RWPE2 (cell line): ENCODE measurements around the gene TM7SF3.

Experiments used
- ATAC-seq: fragments of 200-7000 bp; cut with Tn5 transposase; 3 replicates; pipeline ENCODE4 v1.9.1; 2021; ENCODE audit warnings: low read depth
- DNase-seq: peaks from one replicate; pipeline ENCODE4 v3.0.0-alpha.2; 2020; ENCODE audit warnings: low spot score
- H3K27ac ChIP-seq: fragments of 450-650 bp; 2 replicates; pipeline ENCODE4 v1.5.1; 2017; ENCODE audit warnings: mild to moderate bottlenecking; ENCODE audit not compliant: poor library complexity, severe bottlenecking
- H3K27me3 ChIP-seq: fragments of 250-450 bp; sonication (Bioruptor Pico); 2 replicates; pipeline ENCODE4 v1.5.1; 2021; ENCODE audit warnings: mild to moderate bottlenecking, moderate library complexity; ENCODE audit not compliant: insufficient read depth, poor library complexity, severe bottlenecking
- H3K36me3 ChIP-seq: fragments of 250-450 bp; sonication (Bioruptor Pico); 2 replicates; pipeline ENCODE4 v1.5.1; 2020; ENCODE audit warnings: low read depth, mild to moderate bottlenecking, moderate library complexity
- H3K4me1 ChIP-seq: fragments of 250-450 bp; sonication (Bioruptor Pico); 2 replicates; pipeline ENCODE4 v1.5.1; 2021; ENCODE audit warnings: mild to moderate bottlenecking, moderate library complexity; ENCODE audit not compliant: insufficient read depth, poor library complexity, severe bottlenecking
- H3K4me3 ChIP-seq: fragments of 250-450 bp; sonication (Bioruptor Pico); 2 replicates; pipeline ENCODE4 v1.5.1; 2021; ENCODE audit warnings: mild to moderate bottlenecking, moderate library complexity; ENCODE audit not compliant: severe bottlenecking
- H3K9me3 ChIP-seq: fragments of 250-450 bp; sonication (Bioruptor Pico); 2 replicates; pipeline ENCODE4 v1.5.1; 2021; ENCODE audit warnings: mild to moderate bottlenecking, moderate library complexity; ENCODE audit not compliant: severe bottlenecking
- CTCF ChIP-seq: fragments of 450-650 bp; IDR thresholded peaks from one replicate; pipeline ENCODE4 v1.5.1; 2017; ENCODE audit warnings: mild to moderate bottlenecking, moderate library complexity; ENCODE audit not compliant: poor library complexity, severe bottlenecking

Gene TM7SF3

GRCh38 chr12:27014085-27014858, at the start of gene TM7SF3:
TSS of gene TM7SF3 (minus strand) at chr12:27014384. CDS start at chr12:27014168, 216 bp downstream.
- no peaks in the 10 kb centered on the region; the same call in 1 of the 2 replicates for H3K36me3 ChIP-seq
- H3K9me3 ChIP-seq, result no peaks in the 10 kb centered on the region
- H3K27ac ChIP-seq, result peak within 1 kb of the TSS; percentile 63
- ATAC-seq (peak; percentile 83), DNase-seq (peak; percentile 78)
- peak within 1 kb of the TSS; percentile 72 for H3K4me3 ChIP-seq
- peak; percentile 86 for TF ChIP-seq CTCF
- H3K4me1 ChIP-seq, result peaks cover 8% of the 10 kb centered on the region
- H3K27me3 ChIP-seq, result no peaks in the 10 kb centered on the region

DNA sequence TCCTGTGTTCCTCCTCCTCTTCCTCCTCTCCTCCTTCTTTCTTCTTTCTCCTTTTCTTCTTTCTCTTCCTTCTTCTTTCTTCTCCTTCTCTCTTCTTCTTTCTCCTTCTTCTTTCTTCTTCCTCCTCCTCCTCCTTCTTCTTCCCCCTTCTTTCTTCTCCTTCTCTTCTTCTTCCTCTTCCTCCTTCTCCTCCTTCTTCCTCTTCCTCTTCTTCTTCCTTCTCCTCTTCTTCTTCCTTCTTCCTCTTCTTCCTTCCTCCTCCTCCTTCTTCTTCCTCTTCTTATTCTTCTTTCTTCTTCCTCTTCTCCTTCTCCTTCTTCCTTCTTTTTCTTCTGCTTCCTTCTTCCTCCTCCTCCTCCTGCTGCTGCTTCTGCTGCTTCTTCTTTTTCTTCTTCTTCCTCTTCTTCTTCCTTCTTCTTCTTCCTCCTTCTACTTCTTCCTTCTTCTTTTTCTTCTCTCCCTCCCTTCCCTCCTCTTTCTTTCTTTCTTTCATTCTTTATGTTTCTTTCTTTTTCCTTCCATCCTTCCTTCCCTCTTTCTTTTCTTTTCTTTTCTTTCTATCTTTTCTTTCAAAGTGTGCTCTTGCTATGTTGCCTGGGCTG, 49.2 kb upstream of the TM7SF3 start:
- DNase-seq (no peak), ATAC-seq (no peak)
- H3K4me1 ChIP-seq, result no peaks in the 10 kb centered on the region
- no peaks in the 10 kb centered on the region for H3K36me3 ChIP-seq
- no peak for TF ChIP-seq CTCF
- H3K9me3 ChIP-seq, result no peaks in the 10 kb centered on the region
- H3K27me3 ChIP-seq, result no peaks in the 10 kb centered on the region
- no peak overlapping the region for H3K4me3 ChIP-seq
- H3K27ac ChIP-seq, result no peak overlapping the region

- Histone ChIP-seq H3K9me3 (no peaks in the 10 kb centered on the region), H3K4me3 (no peak overlapping the region), H3K27ac (no peak overlapping the region), H3K36me3 (no peaks in the 10 kb centered on the region), H3K27me3 (no peaks in the 10 kb centered on the region), H3K4me1 (no peaks in the 10 kb centered on the region)
- DNase-seq (no peak), ATAC-seq (no peak)
- no peak for TF ChIP-seq CTCF
These were observed 47.1 kb upstream of the TM7SF3 start for GRCh38 chr12:27061317-27061716.

- Histone ChIP-seq H3K36me3 (no peaks in the 10 kb centered on the region), H3K4me1 (no peaks in the 10 kb centered on the region), H3K9me3 (no peaks in the 10 kb centered on the region), H3K27me3 (no peaks in the 10 kb centered on the region), H3K4me3 (no peak overlapping the region), H3K27ac (no peak overlapping the region)
- TF ChIP-seq CTCF, result no peak
- DNase-seq (no peak), ATAC-seq (no peak)
These were observed 46.6 kb upstream of the TM7SF3 start for GRCh38 chr12:27060740-27061139.

DNA sequence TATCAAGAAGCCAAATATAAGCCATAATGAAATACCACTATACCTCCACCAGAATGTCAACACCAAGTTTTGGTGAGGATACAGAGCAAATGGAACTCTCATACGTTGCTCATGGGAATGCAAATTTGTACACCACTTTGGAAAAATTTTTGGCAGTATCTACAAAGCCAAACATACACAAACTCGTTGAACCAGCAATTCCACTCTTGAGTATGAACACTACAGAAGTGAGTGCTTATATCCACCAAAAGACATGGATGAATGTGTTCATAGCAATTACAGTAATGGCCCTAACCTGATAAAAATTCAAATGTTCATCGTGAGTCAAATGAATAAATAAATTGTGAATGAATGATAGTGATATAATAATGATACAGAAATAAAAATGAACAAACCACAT, 43.4 kb upstream of the TM7SF3 start:
- no peaks in the 10 kb centered on the region for H3K4me1 ChIP-seq
- no peaks in the 10 kb centered on the region for H3K9me3 ChIP-seq
- no peaks in the 10 kb centered on the region for H3K36me3 ChIP-seq
- H3K27ac ChIP-seq, result no peak overlapping the region
- TF ChIP-seq CTCF, result no peak
- H3K27me3 ChIP-seq, result no peaks in the 10 kb centered on the region
- DNase-seq (no peak), ATAC-seq (no peak)
- no peak overlapping the region for H3K4me3 ChIP-seq
